ENCODE measurements around the gene MCRIP1. TPM values are rescaled to one million over a fixed set of nuclear protein-coding genes. Genes with fewer than 3 reads are reported as not detected.

Gene MCRIP1
- total RNA-seq, 2 donors from 2014 or later: 97.6 to 101 TPM

DNA sequence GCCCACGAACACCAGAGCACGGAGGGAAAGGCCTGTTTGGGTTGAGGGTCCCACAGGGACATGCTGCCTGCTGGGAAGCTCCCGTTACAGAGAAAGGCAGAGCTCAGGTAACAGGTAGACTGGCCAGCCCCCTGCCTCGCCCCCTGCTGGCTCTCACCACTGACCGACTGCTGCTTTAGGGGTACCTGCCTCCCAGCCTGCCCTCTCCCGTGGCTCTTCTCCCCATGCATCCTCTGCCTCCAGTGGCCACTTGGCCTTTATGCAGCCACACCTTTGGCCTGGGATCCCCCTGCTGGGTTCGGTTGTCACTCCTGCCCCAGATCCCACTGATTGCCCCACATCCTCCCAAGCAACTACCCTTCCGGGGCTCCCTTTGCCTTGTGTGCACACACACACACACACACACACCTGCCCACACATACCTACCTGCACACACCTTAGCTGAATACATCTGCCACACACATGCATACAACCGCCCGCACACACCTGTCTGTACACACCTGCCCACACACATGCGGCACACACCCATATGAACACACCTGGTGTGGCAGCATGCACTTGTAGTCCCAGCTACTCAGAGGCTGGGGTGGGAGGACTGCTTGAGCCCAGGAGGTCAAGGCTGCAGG lies 7.1 kb downstream of the MCRIP1 start:
- intact Hi-C loops (cut with DNase I): no loop called here

DNA sequence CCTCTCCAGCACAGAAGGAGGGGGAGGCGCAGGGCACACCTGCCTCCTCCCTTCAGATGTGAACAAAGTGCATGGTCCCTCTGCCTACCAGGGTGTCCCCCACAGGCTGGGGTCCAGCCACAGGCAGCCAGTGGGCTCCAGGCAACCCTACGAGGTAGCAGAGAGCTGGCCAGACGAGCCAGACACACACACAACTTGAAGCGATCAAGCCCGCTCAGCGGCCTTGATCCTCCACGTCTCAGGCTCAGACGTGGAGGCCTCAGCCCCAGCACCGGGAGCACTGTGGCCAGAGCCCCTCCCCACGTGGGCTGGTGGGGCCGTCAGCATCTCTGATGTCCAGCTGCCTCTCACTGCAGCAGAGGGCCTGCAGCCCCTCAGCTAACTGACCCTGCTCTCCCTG lies 8.5 kb downstream of the MCRIP1 start:
- intact Hi-C loops (cut with DNase I): no loop called here
- no peak for DNase-seq (ENCODE audit: low spot score)

More for the DNA sequence above, 7.1 kb downstream of the MCRIP1 start:
- no peak for DNase-seq (ENCODE audit: low spot score)

GRCh38 chr17:81823820-81824550 lies 9.1 kb downstream of the MCRIP1 start:
- intact Hi-C loops (cut with DNase I): no loop called here
- no peak for DNase-seq (ENCODE audit: low spot score)

- DNase-seq (ENCODE audit: low spot score): no peak
- intact Hi-C loops (cut with DNase I): no loop called here
Observed at GRCh38 chr17:81822996-81823819, 9.9 kb downstream of the MCRIP1 start.

- no peak for DNase-seq (ENCODE audit: low spot score)
- intact Hi-C loops (cut with DNase I): no loop called here
Observed at GRCh38 chr17:81822312-81822637, 10.8 kb downstream of the MCRIP1 start.

DNA sequence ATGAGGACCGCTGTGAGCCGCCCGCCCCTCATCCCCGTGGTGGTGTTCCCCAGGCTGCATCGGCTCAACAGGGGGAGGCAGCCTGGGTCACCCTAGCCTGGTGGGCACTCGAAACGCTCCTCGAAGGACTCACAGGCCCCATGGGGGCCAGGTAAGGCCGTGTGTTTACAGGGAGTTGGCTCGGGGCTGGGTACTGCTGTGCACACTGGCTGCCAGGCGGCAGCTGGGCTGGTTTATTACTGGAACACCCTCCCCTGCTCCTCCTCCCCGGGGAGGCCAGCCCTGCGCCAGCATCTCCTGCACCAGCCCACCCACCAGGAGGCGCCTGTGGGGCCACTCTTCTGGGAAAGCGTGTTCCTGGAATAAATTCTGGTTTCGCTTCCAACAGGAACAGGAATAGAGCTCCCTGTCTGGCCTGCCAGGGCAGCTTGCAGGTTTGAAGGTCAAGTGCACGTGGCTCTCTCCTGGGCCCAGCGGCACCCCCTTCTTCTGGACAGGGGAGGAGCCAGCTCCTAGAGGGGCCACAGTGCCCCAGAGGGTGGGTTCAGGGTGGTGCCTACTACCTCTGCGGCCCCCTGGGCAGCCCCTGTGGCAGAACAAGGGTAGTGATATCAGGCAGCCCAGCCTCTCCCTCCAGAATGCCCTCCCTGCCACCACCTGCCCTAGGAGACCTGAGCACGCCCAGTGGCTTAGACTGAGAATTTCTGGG lies 11.3 kb downstream of the MCRIP1 start:
- peak; percentile 89 for DNase-seq (ENCODE audit: low spot score)
- intact Hi-C loops (cut with DNase I): no loop called here

- intact Hi-C loops (cut with DNase I): no loop called here
- DNase-seq (ENCODE audit: low spot score): no peak
Observed at GRCh38 chr17:81821147-81821546, 11.9 kb downstream of the MCRIP1 start.

- DNase-seq (ENCODE audit: low spot score): no peak
- intact Hi-C loops (cut with DNase I): no loop called here
Observed at GRCh38 chr17:81819708-81820107, 13.4 kb downstream of the MCRIP1 start.

DNA sequence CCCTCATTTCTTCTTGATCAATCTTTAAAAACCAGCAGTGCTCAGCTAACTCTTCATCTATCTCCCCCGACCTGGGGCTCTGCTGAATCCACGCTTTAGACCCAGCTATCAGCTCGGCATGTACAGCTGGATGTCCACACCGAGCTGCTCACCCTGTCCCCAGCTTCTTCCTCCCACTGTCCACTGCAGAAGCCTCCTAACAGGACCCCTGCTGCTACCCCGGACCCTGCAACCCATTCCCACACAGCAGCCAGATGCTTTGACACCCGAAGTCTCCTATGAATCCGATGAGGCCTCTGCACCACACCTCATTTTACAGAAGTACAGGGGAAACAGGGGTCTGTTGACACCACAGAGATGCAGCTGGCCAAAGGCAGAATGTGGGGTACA lies 15.3 kb downstream of the MCRIP1 start:
- DNase-seq (ENCODE audit: low spot score): no peak
- intact Hi-C loops (cut with DNase I): no loop called here

DNA sequence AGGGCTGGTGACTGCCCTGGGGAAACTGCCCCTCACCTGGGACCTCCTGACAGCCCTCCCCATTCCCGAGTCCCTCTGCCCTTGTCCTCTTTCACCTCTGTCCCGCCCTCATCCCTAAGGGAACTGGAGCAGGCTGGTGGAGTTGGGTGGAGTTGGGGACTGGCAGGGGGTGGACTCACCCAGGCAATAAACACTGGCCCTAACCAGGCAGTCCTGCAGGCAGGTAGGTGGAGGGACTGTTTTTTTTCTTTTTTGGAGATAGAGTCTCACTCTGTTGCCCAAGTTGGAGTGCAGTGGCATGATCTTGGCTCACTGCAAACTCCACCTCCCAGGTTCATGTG lies 17.5 kb downstream of the MCRIP1 start:
- DNase-seq (ENCODE audit: low spot score): no peak
- intact Hi-C loops (cut with DNase I): no loop called here

GRCh38 chr17:81814748-81815645 lies 18.1 kb downstream of the MCRIP1 start:
- intact Hi-C loops (cut with DNase I): no loop called here
- no peak for DNase-seq (ENCODE audit: low spot score)

DNA sequence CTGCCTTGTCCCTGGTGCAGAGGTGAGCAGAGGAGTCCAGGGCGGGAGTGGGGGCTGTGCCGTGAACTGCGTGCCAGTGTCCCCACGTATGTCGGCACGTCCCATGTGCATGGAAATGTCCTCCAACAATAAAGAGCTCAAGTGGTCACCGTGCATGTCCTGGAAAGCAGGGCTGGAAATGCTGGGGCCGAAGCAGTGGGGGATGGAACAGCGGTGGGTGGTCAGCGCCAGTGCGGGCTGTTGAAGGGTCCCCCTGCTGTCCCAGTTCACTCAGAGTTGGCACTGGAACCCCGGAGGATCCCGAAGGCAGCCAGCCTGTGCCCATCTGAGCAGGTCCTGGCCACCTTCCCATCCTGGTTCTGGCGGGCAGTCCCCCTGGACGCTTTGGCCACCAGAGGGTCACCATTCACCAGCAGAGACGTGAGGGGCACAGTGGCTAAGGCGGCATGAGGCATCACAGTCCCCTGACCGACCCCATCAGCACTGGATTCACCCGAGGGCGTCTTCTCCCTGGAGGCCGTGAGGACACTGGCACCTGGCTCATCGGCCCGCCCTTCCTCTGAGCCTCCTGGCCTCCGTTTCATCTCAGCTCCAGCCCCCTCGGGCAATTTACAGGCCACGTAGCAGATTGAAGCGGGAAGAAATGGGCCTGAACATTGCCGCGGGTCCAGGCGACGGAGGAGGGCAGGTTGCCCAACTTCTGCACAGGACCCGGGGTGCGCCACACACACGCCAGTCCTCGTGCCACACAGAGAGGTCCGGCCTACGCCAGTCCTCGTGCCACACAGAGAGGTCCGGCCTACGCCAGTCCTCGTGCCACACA lies 19.0 kb downstream of the MCRIP1 start:
- intact Hi-C loops (cut with DNase I): no loop called here
- DNase-seq (ENCODE audit: low spot score): no peak

- no peak for DNase-seq (ENCODE audit: low spot score)
- intact Hi-C loops (cut with DNase I): no loop called here
Observed at GRCh38 chr17:81813371-81813684, 19.8 kb downstream of the MCRIP1 start.

DNA sequence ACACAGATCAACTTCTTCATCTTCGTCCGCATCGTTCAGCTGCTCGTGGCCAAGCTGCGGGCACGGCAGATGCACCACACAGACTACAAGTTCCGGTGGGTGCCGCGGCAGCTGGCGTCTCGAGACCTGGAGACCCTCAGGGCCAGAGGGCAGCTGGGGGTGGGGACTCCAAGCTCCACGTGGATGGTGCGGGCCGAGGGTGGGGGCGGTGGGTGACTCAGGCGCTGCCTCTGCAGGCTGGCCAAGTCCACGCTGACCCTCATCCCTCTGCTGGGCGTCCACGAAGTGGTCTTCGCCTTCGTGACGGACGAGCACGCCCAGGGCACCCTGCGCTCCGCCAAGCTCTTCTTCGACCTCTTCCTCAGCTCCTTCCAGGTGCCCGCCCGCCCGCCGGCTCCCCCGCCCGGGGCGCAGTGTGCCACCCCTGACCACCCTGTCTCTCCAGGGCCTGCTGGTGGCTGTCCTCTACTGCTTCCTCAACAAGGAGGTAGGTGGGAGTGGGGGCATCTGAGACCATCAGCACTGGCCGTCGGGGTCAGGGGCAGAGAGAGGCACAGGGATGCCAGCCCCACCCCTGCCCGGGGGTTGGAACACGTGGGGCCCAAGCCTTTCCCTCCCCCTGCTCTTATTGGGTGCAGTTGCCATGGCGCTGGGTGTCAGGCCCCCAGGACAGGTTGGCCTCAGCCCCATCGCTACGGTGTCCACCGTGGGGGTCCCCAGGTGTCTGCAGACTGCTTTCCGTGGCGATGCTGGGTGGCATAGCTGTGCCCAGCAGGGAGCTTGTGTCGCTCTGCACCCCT lies 20.3 kb downstream of the MCRIP1 start:
- no peak for DNase-seq (ENCODE audit: low spot score)
- intact Hi-C loops (cut with DNase I): no loop called here

GRCh38 chr17:81811705-81812570 lies 21.2 kb downstream of the MCRIP1 start:
- intact Hi-C loops (cut with DNase I): no loop called here

GRCh38 chr17:81810892-81811704 lies 22.0 kb downstream of the MCRIP1 start:
- intact Hi-C loops (cut with DNase I): no loop called here
- DNase-seq (ENCODE audit: low spot score): no peak

More at GRCh38 chr17:81811705-81812570, 21.2 kb downstream of the MCRIP1 start:
- no peak for DNase-seq (ENCODE audit: low spot score)
